ENCODE data around the gene PITHD1.
A peak's percentile ranks its signal among the peaks of the same experiment; 100 is the strongest.

PITHD1 gene

DNA sequence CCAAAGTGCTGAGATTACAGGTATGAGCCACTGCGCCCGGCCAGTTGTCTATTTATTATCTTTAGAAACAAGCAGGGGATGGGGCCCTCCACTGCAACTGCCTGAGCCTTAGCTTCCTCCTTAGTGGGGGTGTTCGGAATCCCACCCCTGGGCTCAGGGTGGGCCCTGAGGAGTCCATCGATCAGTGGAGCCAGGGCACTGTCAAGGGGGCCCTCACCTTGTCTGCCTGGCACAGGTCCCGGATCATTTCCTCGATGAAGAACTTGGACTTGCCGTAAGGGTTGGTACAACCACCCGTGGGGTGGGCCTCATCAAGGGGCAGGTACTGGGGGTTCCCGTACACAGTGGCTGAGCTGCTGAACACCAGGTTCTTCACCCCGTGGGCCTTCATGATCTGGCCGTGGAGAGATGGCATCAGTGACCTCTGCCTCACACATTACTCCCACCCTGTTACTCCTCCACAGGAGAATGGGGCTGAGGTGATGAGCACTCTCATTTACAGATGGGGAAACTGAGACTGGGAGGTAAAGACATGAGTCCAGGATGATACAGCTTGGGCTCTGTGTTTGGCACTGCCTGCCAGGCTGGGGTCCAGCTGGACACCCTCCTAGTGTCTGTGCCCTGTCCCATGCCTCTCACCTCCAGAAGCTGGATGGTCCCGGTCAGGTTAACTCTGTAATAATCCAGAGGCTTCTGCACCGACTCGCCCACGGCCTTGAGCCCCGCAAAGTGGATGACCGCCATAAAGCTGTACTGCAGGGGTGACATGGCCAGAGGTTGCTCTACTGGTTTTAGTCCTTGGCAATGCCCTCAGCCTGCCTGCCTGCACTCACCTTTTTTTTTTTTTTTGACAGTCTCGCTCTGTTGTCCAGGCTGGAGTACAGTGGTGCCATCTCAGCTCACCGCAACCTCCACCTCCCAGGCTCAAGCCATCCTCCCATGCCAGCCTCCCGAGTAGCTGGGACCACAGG is 19.5 kb downstream of the PITHD1 start:
- TF ChIP-seq, protein P1, sequence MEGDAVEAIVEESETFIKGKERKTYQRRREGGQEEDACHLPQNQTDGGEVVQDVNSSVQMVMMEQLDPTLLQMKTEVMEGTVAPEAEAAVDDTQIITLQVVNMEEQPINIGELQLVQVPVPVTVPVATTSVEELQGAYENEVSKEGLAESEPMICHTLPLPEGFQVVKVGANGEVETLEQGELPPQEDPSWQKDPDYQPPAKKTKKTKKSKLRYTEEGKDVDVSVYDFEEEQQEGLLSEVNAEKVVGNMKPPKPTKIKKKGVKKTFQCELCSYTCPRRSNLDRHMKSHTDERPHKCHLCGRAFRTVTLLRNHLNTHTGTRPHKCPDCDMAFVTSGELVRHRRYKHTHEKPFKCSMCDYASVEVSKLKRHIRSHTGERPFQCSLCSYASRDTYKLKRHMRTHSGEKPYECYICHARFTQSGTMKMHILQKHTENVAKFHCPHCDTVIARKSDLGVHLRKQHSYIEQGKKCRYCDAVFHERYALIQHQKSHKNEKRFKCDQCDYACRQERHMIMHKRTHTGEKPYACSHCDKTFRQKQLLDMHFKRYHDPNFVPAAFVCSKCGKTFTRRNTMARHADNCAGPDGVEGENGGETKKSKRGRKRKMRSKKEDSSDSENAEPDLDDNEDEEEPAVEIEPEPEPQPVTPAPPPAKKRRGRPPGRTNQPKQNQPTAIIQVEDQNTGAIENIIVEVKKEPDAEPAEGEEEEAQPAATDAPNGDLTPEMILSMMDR (conservative IDR thresholded peaks at IDR 0.05): no peak
- no peak for TF ChIP-seq ZFX (IDR thresholded peaks at IDR 0.05)
- peak overlapping the region; percentile 96 for H3K27ac ChIP-seq

DNA sequence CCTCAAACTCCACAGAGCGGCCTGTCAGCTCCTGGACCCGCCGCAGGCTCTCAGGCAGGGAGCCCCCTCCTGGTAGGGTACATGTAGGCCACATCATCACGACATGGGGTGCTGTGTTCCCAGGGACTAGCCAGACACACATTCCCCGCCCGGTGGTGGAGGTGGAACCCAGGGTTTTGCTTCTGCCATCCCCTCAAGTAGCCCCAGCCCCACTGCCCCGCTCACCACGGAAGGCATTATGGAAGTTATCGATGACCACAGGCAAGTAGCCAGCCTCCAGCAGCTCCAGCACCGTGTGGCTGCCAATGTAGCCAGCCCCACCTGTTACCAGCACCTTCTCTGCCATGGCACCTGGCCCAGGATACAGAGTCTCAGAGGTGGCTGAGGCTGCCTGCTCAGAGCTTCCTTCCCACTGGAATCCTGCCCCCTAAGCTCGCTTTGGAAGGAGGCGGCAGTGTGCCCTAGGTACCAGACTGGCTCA is 20.5 kb downstream of the PITHD1 start:
- peak overlapping the region; percentile 96 for H3K27ac ChIP-seq
- no peak for TF ChIP-seq ZFX (IDR thresholded peaks at IDR 0.05)
- TF ChIP-seq, protein P1 (conservative IDR thresholded peaks at IDR 0.05): no peak

DNA sequence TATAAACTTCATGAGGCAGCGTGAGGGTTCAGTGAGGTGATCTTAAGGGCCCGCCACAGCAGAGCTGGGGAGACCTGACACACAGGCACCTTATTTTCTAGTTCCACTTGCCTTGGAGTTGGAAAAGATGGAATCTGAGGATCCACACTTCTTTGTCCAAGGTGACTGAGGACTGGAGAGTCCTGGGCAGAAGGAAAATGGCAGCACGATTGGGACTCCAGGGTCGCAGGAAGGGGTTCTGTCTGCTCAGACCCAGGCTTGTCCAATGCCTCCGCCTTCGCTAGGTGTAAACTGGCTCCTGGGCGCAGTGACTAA is 21.0 kb downstream of the PITHD1 start:
- TF ChIP-seq ZFX (IDR thresholded peaks at IDR 0.05): no peak
- TF ChIP-seq, protein P1 (conservative IDR thresholded peaks at IDR 0.05): no peak
- peak overlapping the region; percentile 96 for H3K27ac ChIP-seq

DNA sequence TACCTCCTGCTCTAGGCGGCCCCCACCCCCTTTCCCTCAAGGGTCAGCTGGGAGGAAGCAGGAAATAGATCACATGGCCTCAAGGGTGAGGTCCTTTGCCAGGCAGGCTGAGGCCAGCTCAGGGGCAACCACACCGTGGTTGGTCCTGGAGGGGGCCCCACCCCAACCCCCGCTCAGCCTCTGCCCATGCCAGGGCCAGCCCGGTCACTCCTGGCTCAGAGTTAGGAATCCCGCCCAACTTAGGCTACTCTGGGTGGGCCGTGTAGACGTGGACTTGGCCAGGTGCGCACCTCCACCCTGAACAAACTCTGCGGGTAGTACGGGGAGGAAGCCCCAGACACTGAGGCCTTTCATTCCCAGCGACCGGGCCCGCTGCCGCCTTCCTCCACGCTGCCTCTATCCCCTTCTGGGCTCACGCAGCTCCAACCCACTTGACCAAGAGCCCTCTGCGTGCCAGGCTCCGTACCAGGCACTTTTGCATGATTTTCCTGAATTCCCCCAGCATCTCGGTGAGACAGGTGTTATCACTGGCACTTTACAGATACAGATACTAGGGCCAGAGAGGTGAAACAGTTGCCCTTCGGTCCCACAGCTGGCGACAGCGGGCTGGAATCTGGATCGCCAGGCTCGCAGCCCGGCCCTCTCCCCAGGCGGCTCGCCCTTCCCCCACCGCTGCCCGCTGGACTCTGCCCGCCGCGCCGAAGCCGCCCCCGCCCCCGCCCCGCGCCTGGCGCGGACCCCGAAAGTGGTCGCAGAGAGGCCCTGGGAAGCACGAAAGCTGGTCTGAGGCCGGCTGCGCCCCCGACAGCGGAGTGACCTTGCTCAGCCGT is 21.6 kb downstream of the PITHD1 start:
- H3K27ac ChIP-seq: peak overlapping the region; percentile 96
- TF ChIP-seq, protein P1 (conservative IDR thresholded peaks at IDR 0.05): no peak
- TF ChIP-seq ZFX (IDR thresholded peaks at IDR 0.05): no peak

DNA sequence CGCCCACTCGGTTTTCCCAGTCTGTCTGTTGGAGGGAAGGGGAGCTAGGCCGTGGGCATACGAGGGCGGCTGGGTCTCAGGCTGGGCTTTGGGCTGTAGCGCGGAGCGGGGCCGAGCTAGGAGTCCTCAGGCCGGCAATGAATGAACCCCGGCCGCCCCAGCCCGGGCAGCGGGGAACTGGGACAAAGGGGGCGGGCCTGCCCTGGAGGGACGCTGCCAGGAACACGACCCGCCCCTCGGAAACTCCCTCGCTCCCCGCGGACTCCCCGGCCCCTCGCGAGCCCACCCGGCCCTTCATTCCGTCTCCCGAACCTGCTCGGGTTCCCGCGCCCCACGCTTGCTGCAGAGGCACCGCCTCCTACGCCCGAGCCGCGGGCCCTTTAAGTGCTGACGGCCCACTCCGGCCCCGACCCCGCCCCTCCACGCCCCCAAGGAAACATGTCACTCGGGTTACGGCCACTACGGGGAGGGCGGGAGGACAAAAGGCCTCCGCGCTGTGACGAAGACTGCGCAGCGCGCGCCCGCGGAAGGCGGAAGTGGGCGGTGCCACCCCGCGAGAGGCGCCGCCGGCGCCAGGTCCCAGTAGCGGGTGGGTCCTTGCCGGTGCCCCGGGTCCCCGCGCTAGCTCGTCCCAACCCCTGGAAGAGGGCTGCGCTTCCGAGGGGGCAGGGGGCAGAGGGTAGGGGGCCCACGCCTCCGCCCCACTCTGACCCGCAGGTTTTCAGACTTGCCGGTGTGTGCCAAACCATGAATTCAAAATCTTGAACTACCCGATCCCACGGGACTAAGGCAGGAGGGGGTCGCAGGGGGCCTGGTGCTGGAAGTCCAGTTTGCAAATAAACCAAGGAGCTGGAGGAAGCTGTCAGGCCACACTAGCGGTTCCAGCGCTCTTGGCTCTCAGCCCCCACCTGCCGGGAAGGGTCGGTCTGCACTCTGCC is 22.5 kb downstream of the PITHD1 start, which contains the start of gene GALE:
Gene GALE, minus strand, starts transcription at position 355 of the 938 bp plus-strand sequence. CDS start 1,747 bp downstream, outside the sequence.
- TF ChIP-seq, protein P1 (conservative IDR thresholded peaks at IDR 0.05): no peak
- no peak for TF ChIP-seq ZFX (IDR thresholded peaks at IDR 0.05)
- peak within 1 kb of the TSS; percentile 96 for H3K27ac ChIP-seq

DNA sequence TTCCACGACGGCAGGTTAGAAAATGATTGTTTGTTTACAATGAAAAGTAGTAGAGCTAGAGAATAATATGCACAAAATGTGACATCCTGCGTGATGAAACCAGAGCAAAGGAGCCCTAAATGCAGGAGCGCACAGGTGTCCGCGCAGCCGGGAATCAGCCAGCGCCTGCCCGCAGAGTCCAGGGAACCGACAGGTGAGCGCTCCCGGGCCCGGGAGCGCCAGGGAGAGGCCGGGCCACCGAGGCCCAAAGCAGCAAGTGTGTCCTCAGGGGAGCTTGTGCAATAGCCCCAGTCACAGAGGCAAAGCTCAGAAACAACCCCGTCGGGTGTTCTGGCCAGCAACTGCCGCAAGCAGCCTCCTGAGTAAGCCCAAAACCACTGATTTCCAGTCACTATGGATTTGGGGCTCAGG is 23.1 kb downstream of the PITHD1 start:
- peak overlapping the region; percentile 96 for H3K27ac ChIP-seq
- no peak for TF ChIP-seq ZFX (IDR thresholded peaks at IDR 0.05)
- TF ChIP-seq, protein P1 (conservative IDR thresholded peaks at IDR 0.05): no peak
